SK-N-SH (cell line): ENCODE data around the gene DPF1.

ENCODE experiments used
- FOXJ3 ChIP-seq: sonication (generic); formaldehyde crosslinking; IDR thresholded peaks from 2 replicates; pipeline ENCODE4 v1.5.1; 2020; ENCODE audit warnings: mild to moderate bottlenecking, missing genetic modification reagents
- RXRA ChIP-seq: IDR thresholded peaks from 2 replicates; pipeline ENCODE4 v1.4.0; 2012; ENCODE audit warnings: low read depth, mild to moderate bottlenecking, borderline replicate concordance
- TF ChIP-seq, protein P1 (sequence below): fragments of 200-600 bp; sonication (generic); IDR thresholded peaks from 2 replicates; pipeline ENCODE4 v1.6.1; 2017; ENCODE audit warnings: antibody characterized with exemption, mild to moderate bottlenecking, moderate library complexity
- TF ChIP-seq, protein P2 (sequence below): IDR thresholded peaks from 2 replicates; pipeline ENCODE4 v1.6.1; 2012; ENCODE audit warnings: mild to moderate bottlenecking, low read depth, low read length, moderate library complexity
- TF ChIP-seq, protein P3 (sequence below): fragments of 150-350 bp; IDR thresholded peaks from 2 replicates; pipeline ENCODE4 v1.6.1; 2017; ENCODE audit warnings: antibody characterized with exemption, low read length, low read depth, borderline replicate concordance
- TF ChIP-seq, protein P4 (sequence below): fragments of 150-350 bp; IDR thresholded peaks from 2 replicates; pipeline ENCODE4 v1.6.1; 2016; ENCODE audit warnings: mild to moderate bottlenecking, low read depth, low read length

DNA sequence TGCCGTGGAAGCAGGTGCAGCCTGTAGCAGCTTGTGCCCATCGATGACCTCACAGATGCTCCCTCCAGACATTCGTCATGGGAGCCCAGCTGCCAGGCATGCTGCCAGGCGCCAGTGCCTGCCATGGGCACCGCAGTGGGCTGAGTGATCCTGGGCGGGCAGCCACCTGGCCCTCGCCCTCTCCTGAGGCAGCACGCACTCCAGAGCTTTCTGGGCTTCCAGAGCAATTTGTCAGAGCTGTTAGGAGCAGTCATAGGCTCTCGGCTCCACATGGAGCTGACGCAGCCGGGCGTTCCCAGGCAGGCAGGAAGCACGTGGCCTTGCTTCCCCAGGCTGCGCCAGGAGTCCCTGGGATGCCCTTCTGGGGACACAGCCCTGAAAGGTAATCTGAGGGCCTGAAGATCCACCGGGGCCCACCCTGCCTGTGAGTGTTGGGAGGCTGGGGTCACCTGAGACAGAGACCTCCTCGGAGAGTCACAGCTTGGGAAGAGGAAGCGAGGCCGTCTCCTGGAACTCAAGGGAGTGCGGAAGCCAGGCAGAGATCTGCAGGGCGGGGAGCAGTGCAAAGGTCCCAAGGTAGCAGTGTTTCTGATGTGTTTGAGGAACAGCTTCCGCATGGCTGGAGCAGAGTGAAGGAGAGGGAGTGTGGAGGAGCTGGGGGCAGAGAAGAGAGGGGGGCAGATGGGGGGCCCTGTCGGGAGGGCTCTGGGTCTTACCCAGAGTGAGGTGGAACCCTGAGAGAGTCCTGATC is 50.6 kb downstream of the DPF1 start:
- TF ChIP-seq, protein P1, sequence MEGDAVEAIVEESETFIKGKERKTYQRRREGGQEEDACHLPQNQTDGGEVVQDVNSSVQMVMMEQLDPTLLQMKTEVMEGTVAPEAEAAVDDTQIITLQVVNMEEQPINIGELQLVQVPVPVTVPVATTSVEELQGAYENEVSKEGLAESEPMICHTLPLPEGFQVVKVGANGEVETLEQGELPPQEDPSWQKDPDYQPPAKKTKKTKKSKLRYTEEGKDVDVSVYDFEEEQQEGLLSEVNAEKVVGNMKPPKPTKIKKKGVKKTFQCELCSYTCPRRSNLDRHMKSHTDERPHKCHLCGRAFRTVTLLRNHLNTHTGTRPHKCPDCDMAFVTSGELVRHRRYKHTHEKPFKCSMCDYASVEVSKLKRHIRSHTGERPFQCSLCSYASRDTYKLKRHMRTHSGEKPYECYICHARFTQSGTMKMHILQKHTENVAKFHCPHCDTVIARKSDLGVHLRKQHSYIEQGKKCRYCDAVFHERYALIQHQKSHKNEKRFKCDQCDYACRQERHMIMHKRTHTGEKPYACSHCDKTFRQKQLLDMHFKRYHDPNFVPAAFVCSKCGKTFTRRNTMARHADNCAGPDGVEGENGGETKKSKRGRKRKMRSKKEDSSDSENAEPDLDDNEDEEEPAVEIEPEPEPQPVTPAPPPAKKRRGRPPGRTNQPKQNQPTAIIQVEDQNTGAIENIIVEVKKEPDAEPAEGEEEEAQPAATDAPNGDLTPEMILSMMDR: no peak
- TF ChIP-seq, protein P2, sequence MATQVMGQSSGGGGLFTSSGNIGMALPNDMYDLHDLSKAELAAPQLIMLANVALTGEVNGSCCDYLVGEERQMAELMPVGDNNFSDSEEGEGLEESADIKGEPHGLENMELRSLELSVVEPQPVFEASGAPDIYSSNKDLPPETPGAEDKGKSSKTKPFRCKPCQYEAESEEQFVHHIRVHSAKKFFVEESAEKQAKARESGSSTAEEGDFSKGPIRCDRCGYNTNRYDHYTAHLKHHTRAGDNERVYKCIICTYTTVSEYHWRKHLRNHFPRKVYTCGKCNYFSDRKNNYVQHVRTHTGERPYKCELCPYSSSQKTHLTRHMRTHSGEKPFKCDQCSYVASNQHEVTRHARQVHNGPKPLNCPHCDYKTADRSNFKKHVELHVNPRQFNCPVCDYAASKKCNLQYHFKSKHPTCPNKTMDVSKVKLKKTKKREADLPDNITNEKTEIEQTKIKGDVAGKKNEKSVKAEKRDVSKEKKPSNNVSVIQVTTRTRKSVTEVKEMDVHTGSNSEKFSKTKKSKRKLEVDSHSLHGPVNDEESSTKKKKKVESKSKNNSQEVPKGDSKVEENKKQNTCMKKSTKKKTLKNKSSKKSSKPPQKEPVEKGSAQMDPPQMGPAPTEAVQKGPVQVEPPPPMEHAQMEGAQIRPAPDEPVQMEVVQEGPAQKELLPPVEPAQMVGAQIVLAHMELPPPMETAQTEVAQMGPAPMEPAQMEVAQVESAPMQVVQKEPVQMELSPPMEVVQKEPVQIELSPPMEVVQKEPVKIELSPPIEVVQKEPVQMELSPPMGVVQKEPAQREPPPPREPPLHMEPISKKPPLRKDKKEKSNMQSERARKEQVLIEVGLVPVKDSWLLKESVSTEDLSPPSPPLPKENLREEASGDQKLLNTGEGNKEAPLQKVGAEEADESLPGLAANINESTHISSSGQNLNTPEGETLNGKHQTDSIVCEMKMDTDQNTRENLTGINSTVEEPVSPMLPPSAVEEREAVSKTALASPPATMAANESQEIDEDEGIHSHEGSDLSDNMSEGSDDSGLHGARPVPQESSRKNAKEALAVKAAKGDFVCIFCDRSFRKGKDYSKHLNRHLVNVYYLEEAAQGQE: no peak
- TF ChIP-seq RXRA: no peak
- TF ChIP-seq, protein P3, sequence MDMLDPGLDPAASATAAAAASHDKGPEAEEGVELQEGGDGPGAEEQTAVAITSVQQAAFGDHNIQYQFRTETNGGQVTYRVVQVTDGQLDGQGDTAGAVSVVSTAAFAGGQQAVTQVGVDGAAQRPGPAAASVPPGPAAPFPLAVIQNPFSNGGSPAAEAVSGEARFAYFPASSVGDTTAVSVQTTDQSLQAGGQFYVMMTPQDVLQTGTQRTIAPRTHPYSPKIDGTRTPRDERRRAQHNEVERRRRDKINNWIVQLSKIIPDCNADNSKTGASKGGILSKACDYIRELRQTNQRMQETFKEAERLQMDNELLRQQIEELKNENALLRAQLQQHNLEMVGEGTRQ: no peak
- TF ChIP-seq, protein P4, sequence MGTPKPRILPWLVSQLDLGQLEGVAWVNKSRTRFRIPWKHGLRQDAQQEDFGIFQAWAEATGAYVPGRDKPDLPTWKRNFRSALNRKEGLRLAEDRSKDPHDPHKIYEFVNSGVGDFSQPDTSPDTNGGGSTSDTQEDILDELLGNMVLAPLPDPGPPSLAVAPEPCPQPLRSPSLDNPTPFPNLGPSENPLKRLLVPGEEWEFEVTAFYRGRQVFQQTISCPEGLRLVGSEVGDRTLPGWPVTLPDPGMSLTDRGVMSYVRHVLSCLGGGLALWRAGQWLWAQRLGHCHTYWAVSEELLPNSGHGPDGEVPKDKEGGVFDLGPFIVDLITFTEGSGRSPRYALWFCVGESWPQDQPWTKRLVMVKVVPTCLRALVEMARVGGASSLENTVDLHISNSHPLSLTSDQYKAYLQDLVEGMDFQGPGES: no peak
- TF ChIP-seq FOXJ3 (CRISPR knock-in tag): no peak
